ENCODE data around the gene TANC1.

DNA sequence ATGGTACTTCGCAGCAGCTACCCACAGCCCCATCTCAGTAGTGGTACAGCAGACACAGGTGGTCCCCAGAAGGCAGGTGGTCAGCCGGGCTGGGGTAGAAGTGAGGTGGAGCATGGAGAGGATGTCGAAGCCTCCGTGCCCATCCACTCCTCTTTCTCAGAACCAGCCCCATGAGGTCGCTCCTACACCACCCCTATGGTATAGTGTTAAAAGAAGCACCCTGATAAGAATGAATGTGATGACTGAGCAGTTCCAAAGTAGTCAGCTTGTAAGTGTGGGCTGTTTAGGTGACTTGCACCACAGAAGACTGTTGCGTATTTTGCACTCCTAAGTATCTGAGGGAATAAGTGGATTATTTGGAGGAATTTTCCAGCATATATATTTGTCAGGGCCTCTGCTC is 206.7 kb downstream of the TANC1 start:
- TF ChIP-seq, protein P1, sequence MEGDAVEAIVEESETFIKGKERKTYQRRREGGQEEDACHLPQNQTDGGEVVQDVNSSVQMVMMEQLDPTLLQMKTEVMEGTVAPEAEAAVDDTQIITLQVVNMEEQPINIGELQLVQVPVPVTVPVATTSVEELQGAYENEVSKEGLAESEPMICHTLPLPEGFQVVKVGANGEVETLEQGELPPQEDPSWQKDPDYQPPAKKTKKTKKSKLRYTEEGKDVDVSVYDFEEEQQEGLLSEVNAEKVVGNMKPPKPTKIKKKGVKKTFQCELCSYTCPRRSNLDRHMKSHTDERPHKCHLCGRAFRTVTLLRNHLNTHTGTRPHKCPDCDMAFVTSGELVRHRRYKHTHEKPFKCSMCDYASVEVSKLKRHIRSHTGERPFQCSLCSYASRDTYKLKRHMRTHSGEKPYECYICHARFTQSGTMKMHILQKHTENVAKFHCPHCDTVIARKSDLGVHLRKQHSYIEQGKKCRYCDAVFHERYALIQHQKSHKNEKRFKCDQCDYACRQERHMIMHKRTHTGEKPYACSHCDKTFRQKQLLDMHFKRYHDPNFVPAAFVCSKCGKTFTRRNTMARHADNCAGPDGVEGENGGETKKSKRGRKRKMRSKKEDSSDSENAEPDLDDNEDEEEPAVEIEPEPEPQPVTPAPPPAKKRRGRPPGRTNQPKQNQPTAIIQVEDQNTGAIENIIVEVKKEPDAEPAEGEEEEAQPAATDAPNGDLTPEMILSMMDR (IDR thresholded peaks at IDR 0.05; ENCODE audit: extremely low read depth in 1 of 2, insufficient read depth in 1 of 2, low read depth in 1 of 2, low read length in 2 of 2) = no peak
- TF ChIP-seq EZH2 (IDR thresholded peaks at IDR 0.05; ENCODE audit: borderline replicate concordance, low read depth, low read length, severe bottlenecking) (no peak), POLR2AphosphoS5 (IDR thresholded peaks at IDR 0.05; ENCODE audit: insufficient read depth, low read depth, low read length) (no peak), POLR2A (IDR thresholded peaks at IDR 0.05; ENCODE audit: low read depth, low read length) (no peak), MYC (IDR thresholded peaks at IDR 0.05; ENCODE audit: low read depth, low read length) (no peak), GATA2 (IDR thresholded peaks at IDR 0.05; ENCODE audit: insufficient read depth, insufficient read length, low read depth, low read length) (no peak), JUN (IDR thresholded peaks at IDR 0.05; ENCODE audit: borderline replicate concordance, insufficient read depth, insufficient read length, low read depth) (no peak)
- TF ChIP-seq, protein P2, sequence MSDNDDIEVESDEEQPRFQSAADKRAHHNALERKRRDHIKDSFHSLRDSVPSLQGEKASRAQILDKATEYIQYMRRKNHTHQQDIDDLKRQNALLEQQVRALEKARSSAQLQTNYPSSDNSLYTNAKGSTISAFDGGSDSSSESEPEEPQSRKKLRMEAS (IDR thresholded peaks at IDR 0.05; ENCODE audit: insufficient read depth, insufficient read length) = no peak
